Measurements from ENCODE around the gene C3AR1. TPM values are rescaled to one million over a fixed set of nuclear protein-coding genes. Genes with fewer than 3 reads are reported as not detected.
"Not testable (repeated sequence)": the region's sequence is repeated elsewhere in the genome, so short reads cannot be mapped to it uniquely, and the experiment has no call there.

Gene C3AR1
- 2.0 TPM for total RNA-seq

DNA sequence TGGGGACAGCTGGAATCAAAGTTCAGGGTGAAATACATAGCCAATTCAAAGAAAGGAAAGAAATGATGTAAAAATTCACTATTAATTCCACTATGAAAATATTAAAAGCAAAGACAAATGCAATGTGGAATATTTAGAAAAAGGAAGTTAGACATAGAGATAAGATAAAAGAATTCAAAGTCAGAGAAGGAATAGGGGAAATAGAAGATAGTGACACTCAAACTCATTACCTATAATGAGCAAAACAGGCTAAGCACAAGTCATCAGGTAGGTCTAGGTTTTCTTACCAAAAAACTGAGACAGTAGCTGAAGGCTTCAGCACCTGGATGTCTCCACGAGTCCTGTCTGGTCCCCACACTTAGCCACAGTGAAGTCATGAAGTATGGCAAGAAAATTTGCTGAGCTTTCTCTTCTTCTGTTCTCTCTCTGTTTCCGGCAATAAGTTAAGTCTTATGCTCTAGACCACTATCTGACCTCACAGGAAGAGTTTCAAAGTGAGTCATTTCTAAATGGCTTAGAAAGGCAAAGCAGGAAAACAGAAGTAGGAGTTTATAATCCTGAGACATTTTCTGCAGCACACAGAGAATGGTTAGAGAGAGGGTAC is at the start of gene C3AR1:
TSS of gene C3AR1 (minus strand) at position 369 of the 604 bp plus-strand sequence. CDS start 6,174 bp downstream, outside the sequence.
- H3K36me3 ChIP-seq: no peaks in the 10 kb centered on the region
- H3K9me3 ChIP-seq: no peaks in the 10 kb centered on the region
- TF ChIP-seq CTCF (IDR thresholded peaks at IDR 0.05): no peak
- peak within 1 kb of the TSS in 1 of 2 donors; percentile 19 for H3K27ac ChIP-seq
- no peaks in the 10 kb centered on the region for H3K27me3 ChIP-seq
- no peak for DNase-seq (ENCODE audit: low spot score in 2 of 2)
- peak within 1 kb of the TSS in 1 of 2 donors; percentile 29 for H3K4me3 ChIP-seq
- H3K4me1 ChIP-seq: no peaks in the 10 kb centered on the region
- intact Hi-C loops (cut with DNase I): no loop called here

- H3K27ac ChIP-seq; DNase-seq (ENCODE audit: low spot score in 2 of 2); H3K4me1 ChIP-seq; H3K27me3 ChIP-seq; H3K4me3 ChIP-seq; intact Hi-C loops (cut with DNase I); H3K9me3 ChIP-seq; H3K36me3 ChIP-seq: not testable (repeated sequence)
Measured at GRCh38 chr12:8113117-8113516, 47.0 kb upstream of the C3AR1 start.

DNA sequence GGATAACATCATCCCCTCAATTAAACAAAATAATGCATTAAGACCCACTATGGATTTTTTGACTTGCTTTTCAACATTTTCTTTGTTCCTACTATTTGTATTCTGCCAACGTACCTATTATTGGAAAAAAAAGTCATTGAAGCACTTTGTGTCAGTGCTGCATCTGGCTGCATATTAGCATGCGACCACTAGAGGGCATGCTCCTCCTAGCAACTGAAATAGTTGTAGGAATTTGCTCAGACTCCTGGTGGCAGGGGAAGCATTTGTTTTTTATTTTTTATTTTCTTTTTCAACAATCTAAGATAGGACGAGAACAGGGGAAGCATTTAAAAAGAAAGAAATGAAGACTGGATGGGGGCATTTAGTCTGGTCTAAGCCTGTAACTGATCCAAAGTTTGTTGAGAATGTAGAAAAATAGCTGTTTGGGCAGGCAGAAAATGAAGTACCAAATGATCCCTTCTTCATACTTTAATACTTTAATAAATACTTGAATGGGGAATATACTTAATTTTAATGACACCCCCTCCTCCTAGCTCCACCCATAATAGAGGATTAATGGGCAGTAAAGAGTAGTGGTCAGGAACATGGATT is 42.7 kb upstream of the C3AR1 start:
- intact Hi-C loops (cut with DNase I): loop anchor here (2.0 kb wide), 1 partner anchor 122 kb away; no protein-coding TSS in a partner anchor
- DNase-seq (ENCODE audit: low spot score in 2 of 2): peak in 1 of 2 donors; percentile 82
- Histone ChIP-seq H3K9me3 (peaks cover 0 to 3% of the 10 kb centered on the region in 2 donors), H3K4me3 (no peak overlapping the region), H3K4me1 (no peaks in the 10 kb centered on the region), H3K27ac (no peak overlapping the region), H3K36me3 (peaks cover 0 to 8% of the 10 kb centered on the region in 2 donors), H3K27me3 (no peaks in the 10 kb centered on the region)
- TF ChIP-seq CTCF (IDR thresholded peaks at IDR 0.05): peak; percentile 74 to 94 (median 94)

DNA sequence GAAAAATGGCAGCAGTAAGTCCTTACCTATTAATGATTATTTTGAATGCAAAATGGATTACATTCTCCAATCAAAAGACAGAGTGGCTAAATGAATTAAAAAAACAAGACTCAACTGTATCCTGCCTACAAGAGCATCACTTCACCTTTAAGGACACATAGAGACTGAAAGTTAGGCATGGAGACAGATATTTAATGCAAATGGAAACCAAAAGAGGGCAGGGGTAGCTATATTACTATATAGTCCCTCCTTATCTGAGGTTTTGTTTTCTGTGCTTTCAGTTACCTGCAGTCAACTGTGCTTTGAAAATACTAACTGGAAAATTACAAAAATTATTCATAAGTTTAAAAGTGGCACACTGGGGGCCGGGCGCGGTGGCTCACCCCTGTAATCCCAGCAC is 33.1 kb upstream of the C3AR1 start:
- no peaks in the 10 kb centered on the region for H3K4me1 ChIP-seq
- intact Hi-C loops (cut with DNase I): no loop called here
- H3K27me3 ChIP-seq: no peaks in the 10 kb centered on the region
- no peak overlapping the region for H3K4me3 ChIP-seq
- TF ChIP-seq CTCF (IDR thresholded peaks at IDR 0.05): no peak
- H3K27ac ChIP-seq: no peak overlapping the region
- no peak for DNase-seq (ENCODE audit: low spot score in 2 of 2)
- H3K9me3 ChIP-seq: no peaks in the 10 kb centered on the region
- peaks cover 28 to 51% of the 10 kb centered on the region in 2 donors for H3K36me3 ChIP-seq

DNA sequence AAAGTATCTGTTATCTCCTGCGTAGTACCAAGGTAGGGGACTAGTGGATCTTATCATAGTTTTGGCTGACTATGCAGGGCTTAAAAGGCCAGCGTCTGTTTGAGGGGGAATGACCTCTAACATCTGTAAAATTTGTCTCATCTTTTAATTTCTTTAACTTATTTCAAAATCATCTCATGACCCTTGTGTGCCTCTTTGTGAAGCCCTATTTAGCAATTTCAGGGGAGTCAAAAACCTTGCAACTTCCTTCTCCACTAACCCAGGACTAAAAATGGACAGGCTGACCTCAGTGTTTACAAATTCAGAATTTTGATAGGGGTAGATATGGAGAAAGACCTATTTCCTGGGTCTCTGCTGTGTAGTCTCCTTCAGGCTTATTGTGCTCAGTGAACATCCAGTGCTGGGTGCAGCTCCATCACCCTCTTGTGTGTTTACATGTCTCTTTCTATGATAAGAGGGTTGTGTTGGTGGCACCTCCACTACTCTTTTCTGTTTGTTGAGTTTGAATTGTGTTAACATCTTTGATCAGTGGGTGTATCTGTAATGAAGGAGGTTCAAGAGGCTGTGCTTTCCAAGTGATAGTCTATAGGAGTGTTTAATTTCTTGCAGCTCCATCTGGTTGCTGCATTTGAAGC is 30.2 kb upstream of the C3AR1 start:
- H3K36me3 ChIP-seq: peaks cover 56 to 79% of the 10 kb centered on the region in 2 donors
- H3K4me1 ChIP-seq: no peaks in the 10 kb centered on the region
- H3K27ac ChIP-seq: no peak overlapping the region
- TF ChIP-seq CTCF (IDR thresholded peaks at IDR 0.05): no peak
- no peak for DNase-seq (ENCODE audit: low spot score in 2 of 2)
- H3K27me3 ChIP-seq: no peaks in the 10 kb centered on the region
- intact Hi-C loops (cut with DNase I): no loop called here
- H3K4me3 ChIP-seq: no peak overlapping the region
- H3K9me3 ChIP-seq: no peaks in the 10 kb centered on the region

DNA sequence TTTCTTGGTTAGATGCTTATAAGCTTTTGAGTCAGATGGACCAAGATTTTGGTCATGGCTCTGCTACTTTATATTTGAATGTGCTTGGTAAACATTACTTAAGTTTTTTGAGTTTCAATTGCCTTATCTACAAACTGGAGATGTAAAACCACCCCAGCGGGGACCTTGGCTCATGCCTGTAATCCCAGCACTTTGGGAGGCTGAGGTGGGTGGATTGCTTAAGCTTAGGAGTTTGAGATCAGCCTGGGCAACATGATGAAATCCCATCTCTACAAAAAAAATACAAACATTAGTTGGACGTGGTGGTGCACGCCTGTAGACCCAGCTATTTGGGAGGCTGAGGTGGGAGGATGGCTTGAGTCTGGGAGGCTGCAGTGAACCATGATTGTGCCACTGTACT is 27.1 kb upstream of the C3AR1 start:
- H3K27me3 ChIP-seq: no peaks in the 10 kb centered on the region
- no peaks in the 10 kb centered on the region for H3K4me1 ChIP-seq
- peaks cover 70 to 92% of the 10 kb centered on the region in 2 donors for H3K36me3 ChIP-seq
- TF ChIP-seq CTCF (IDR thresholded peaks at IDR 0.05): no peak
- H3K9me3 ChIP-seq: no peaks in the 10 kb centered on the region
- no peak overlapping the region for H3K4me3 ChIP-seq
- no peak overlapping the region for H3K27ac ChIP-seq
- intact Hi-C loops (cut with DNase I): no loop called here
- no peak for DNase-seq (ENCODE audit: low spot score in 2 of 2)

Data from ascending aorta (tissue), 2 donors.